Kidney tubule cell (primary cell): Measurements from ENCODE around the gene CYP11A1.
"Not testable (repeated sequence)": the region's sequence is repeated elsewhere in the genome, so short reads cannot be mapped to it uniquely, and the experiment has no call there.

ENCODE experiments used
- DNase-seq: peaks from one replicate; pipeline ENCODE4 v3.0.0-alpha.2; 2018; ENCODE audit warnings: low spot score

The CYP11A1 gene

GRCh38 chr15:74374648-74375302, 7.3 kb upstream of the CYP11A1 start:
- no peak for DNase-seq

- DNase-seq = peak; percentile 91
Measured at GRCh38 chr15:74373731-74374647, 6.5 kb upstream of the CYP11A1 start.

- no peak for DNase-seq
Measured at GRCh38 chr15:74373056-74373650, 5.7 kb upstream of the CYP11A1 start.

- no peak for DNase-seq
Measured at GRCh38 chr15:74370471-74370870, 3.0 kb upstream of the CYP11A1 start.

GRCh38 chr15:74369756-74370155, 2.3 kb upstream of the CYP11A1 start:
- DNase-seq = no peak

- DNase-seq = no peak
Measured at GRCh38 chr15:74369084-74369745, 1.8 kb upstream of the CYP11A1 start.

- no peak for DNase-seq
Measured at GRCh38 chr15:74368121-74368520, 675 bp upstream of the CYP11A1 start.

- DNase-seq = peak; percentile 43
Measured at GRCh38 chr15:74365598-74366445, 1.6 kb downstream of the CYP11A1 start.

GRCh38 chr15:74364936-74365597, 2.4 kb downstream of the CYP11A1 start:
- no peak for DNase-seq

- DNase-seq = no peak
Measured at GRCh38 chr15:74362482-74362881, 5.0 kb downstream of the CYP11A1 start.

GRCh38 chr15:74360855-74361254, 6.6 kb downstream of the CYP11A1 start:
- not testable (repeated sequence) for DNase-seq

GRCh38 chr15:74359376-74359775, 8.1 kb downstream of the CYP11A1 start:
- not testable (repeated sequence) for DNase-seq

GRCh38 chr15:74357514-74357913, 9.9 kb downstream of the CYP11A1 start:
- DNase-seq = not testable (repeated sequence)

GRCh38 chr15:74356050-74356449, 11.4 kb downstream of the CYP11A1 start:
- not testable (repeated sequence) for DNase-seq

GRCh38 chr15:74353992-74354391, 13.5 kb downstream of the CYP11A1 start:
- DNase-seq = not testable (repeated sequence)

GRCh38 chr15:74352393-74352910, 15.0 kb downstream of the CYP11A1 start:
- DNase-seq = no peak

- no peak for DNase-seq
Measured at GRCh38 chr15:74351670-74352069, 15.8 kb downstream of the CYP11A1 start.

- no peak for DNase-seq
Measured at GRCh38 chr15:74350295-74351275, 16.9 kb downstream of the CYP11A1 start.

- no peak for DNase-seq
Measured at GRCh38 chr15:74349241-74349778, 18.1 kb downstream of the CYP11A1 start.
